Omental fat pad (tissue), 4 donors: ENCODE data around the gene DCLRE1B. TPM values are rescaled to one million over a fixed set of nuclear protein-coding genes. Genes with fewer than 3 reads are reported as not detected.

Experiments
- ATAC-seq: fragments of 150-250 bp; one replicate; pipeline ENCODE4 v1.9.1; 2016; ENCODE audit warnings: mild to moderate bottlenecking, moderate library complexity; ENCODE audit not compliant: low FRiP score
- DNase-seq: peaks from one replicate; pipeline ENCODE4 v3.0.0-alpha.2; 2019; ENCODE audit warnings: low spot score
- CTCF ChIP-seq, 3 donors: fragments of 450-650 bp; IDR thresholded peaks; one replicate each; pipeline ENCODE4 v1.5.1; 2016 to 2017; ENCODE audit warnings: antibody characterized with exemption in 3 of 3, mild to moderate bottlenecking in 3 of 3, moderate library complexity in 2 of 3
- total RNA-seq, 4 donors: library from RNA; depleted of rRNA; stranded (reverse); fragments of >200 nt; gene quantifications; one replicate each; pipeline ENCODE4 v1.1.0, GENCODE V29; 2016

Gene DCLRE1B
- total RNA-seq, 4 donors from 2014 or later: 2.8 to 5.6 (median 4.5) TPM

- ATAC-seq: no peak
- no peak for TF ChIP-seq CTCF (IDR thresholded peaks at IDR 0.05)
These were observed 53.6 kb downstream of the DCLRE1B start for GRCh38 chr1:113958691-113959090.

GRCh38 chr1:113963281-113963906, 58.3 kb downstream of the DCLRE1B start:
- DNase-seq (no peak), ATAC-seq (no peak)
- TF ChIP-seq CTCF (IDR thresholded peaks at IDR 0.05): no peak

More at GRCh38 chr1:113958691-113959090, 53.6 kb downstream of the DCLRE1B start:
- no peak for DNase-seq

Other genes starting within 250 kb of the DCLRE1B start
- 10 to 100 TPM; 20.5 to 35.6 (median 26.0) TPM for gene PHTF1, start 145.8 kb upstream of the DCLRE1B start, total RNA-seq
- gene RSBN1, start 92.8 kb upstream of the DCLRE1B start, total RNA-seq: 10 to 100 TPM; 13.3 to 24.6 (median 17.5) TPM
- gene PTPN22, start 33.6 kb upstream of the DCLRE1B start, total RNA-seq: 1 to 10 TPM; 2.8 to 6.8 (median 3.2) TPM
- gene BCL2L15, start 17.7 kb upstream of the DCLRE1B start, total RNA-seq: under 1 TPM; 0.19 to 0.63 (median 0.37) TPM
- gene AP4B1, start 527 bp upstream of the DCLRE1B start, total RNA-seq: 10 to 100 TPM in 3 of 4 donors, 1 to 10 TPM in 1; 9.3 to 17.2 (median 15.6) TPM
- gene HIPK1, start 24.0 kb downstream of the DCLRE1B start, total RNA-seq: 10 to 100 TPM; 49.6 to 64.6 (median 57.7) TPM
- 100 to 1,000 TPM in 2 of 4 donors, 10 to 100 TPM in 2; 54.4 to 173 (median 90.6) TPM for gene OLFML3, start 74.1 kb downstream of the DCLRE1B start, total RNA-seq
- gene SYT6, start 248.5 kb downstream of the DCLRE1B start, total RNA-seq: under 1 TPM in 1 of 4 donors, not detected in 3; 0.84 TPM